ENCODE measurements around the gene SRD5A1.

The SRD5A1 gene

GRCh38 chr5:6652025-6652424 lies 18.8 kb downstream of the SRD5A1 start:
- Histone ChIP-seq H3K4me3 (ENCODE audit: low read depth in 1 of 2, low read length in 1 of 2) (no peak overlapping the region), H3K4me1 (ENCODE audit: control insufficient read depth in 1 of 2, insufficient read depth in 1 of 2, low read depth in 1 of 2, low read length in 1 of 2) (no peaks in the 10 kb centered on the region), H3K9me3 (peaks cover 7% of the 10 kb centered on the region), H3K36me3 (no peaks in the 10 kb centered on the region), H3K27ac (no peak overlapping the region), H3K27me3 (peaks cover 4% of the 10 kb centered on the region)
- no peak for TF ChIP-seq CTCF (IDR thresholded peaks at IDR 0.05)

- Histone ChIP-seq H3K4me1 (ENCODE audit: control insufficient read depth in 1 of 2, insufficient read depth in 1 of 2, low read depth in 1 of 2, low read length in 1 of 2) (no peaks in the 10 kb centered on the region), H3K27ac (no peak overlapping the region), H3K27me3 (no peaks in the 10 kb centered on the region), H3K4me3 (ENCODE audit: low read depth in 1 of 2, low read length in 1 of 2) (no peak overlapping the region), H3K36me3 (no peaks in the 10 kb centered on the region), H3K9me3 (peaks cover 11% of the 10 kb centered on the region)
- TF ChIP-seq CTCF (IDR thresholded peaks at IDR 0.05) = no peak
Observed at GRCh38 chr5:6655432-6655831, 22.2 kb downstream of the SRD5A1 start.

- Histone ChIP-seq H3K4me3 (ENCODE audit: low read depth in 1 of 2, low read length in 1 of 2) (no peak overlapping the region), H3K9me3 (peaks cover 11% of the 10 kb centered on the region), H3K27me3 (no peaks in the 10 kb centered on the region), H3K27ac (no peak overlapping the region), H3K4me1 (ENCODE audit: control insufficient read depth in 1 of 2, insufficient read depth in 1 of 2, low read depth in 1 of 2, low read length in 1 of 2) (no peaks in the 10 kb centered on the region), H3K36me3 (no peaks in the 10 kb centered on the region)
- TF ChIP-seq CTCF (IDR thresholded peaks at IDR 0.05) = no peak
Observed at GRCh38 chr5:6656680-6657079, 23.4 kb downstream of the SRD5A1 start.

GRCh38 chr5:6659941-6660684 lies 26.9 kb downstream of the SRD5A1 start:
- Histone ChIP-seq H3K4me3 (ENCODE audit: low read depth in 1 of 2, low read length in 1 of 2) (no peak overlapping the region), H3K27ac (no peak overlapping the region), H3K4me1 (ENCODE audit: control insufficient read depth in 1 of 2, insufficient read depth in 1 of 2, low read depth in 1 of 2, low read length in 1 of 2) (no peaks in the 10 kb centered on the region), H3K27me3 (no peaks in the 10 kb centered on the region), H3K36me3 (no peaks in the 10 kb centered on the region), H3K9me3 (peaks cover 11% of the 10 kb centered on the region)
- TF ChIP-seq CTCF (IDR thresholded peaks at IDR 0.05) = no peak

- Histone ChIP-seq H3K36me3 (no peaks in the 10 kb centered on the region), H3K4me3 (ENCODE audit: low read depth in 1 of 2, low read length in 1 of 2) (no peak overlapping the region)
- no peak for TF ChIP-seq CTCF (IDR thresholded peaks at IDR 0.05)
Observed at GRCh38 chr5:6660688-6661087, 27.4 kb downstream of the SRD5A1 start.

More at GRCh38 chr5:6660688-6661087, 27.4 kb downstream of the SRD5A1 start:
- Histone ChIP-seq H3K4me1 (ENCODE audit: control insufficient read depth in 1 of 2, insufficient read depth in 1 of 2, low read depth in 1 of 2, low read length in 1 of 2) (no peaks in the 10 kb centered on the region), H3K27me3 (no peaks in the 10 kb centered on the region), H3K27ac (no peak overlapping the region), H3K9me3 (peaks cover 11% of the 10 kb centered on the region)
